Fibroblast of villous mesenchyme (primary cell): Measurements from ENCODE around the gene GIT2. TPM values are rescaled to one million over a fixed set of nuclear protein-coding genes. Genes with fewer than 3 reads are reported as not detected.

Source experiments
- DNase-seq: peaks from one replicate; pipeline ENCODE4 v3.0.0-alpha.2; 2010; ENCODE audit warnings: low read depth
- H3K4me3 ChIP-seq: 2 replicates; pipeline ENCODE4 v1.5.1; 2011; ENCODE audit warnings: low read depth, mild to moderate bottlenecking, low read length
- total RNA-seq: library from RNA; depleted of rRNA; stranded (reverse); fragments of >200 nt; gene quantifications from 2 replicates; pipeline ENCODE4 v1.2.3, GENCODE V29; 2012
- TF ChIP-seq, protein P1 (sequence below): IDR thresholded peaks from 2 replicates; pipeline ENCODE4 v1.5.1; 2012; ENCODE audit warnings: low read depth, mild to moderate bottlenecking, low read length; ENCODE audit not compliant: insufficient read depth

Gene GIT2
- total RNA-seq, 1 donor: 54.4 TPM

DNA sequence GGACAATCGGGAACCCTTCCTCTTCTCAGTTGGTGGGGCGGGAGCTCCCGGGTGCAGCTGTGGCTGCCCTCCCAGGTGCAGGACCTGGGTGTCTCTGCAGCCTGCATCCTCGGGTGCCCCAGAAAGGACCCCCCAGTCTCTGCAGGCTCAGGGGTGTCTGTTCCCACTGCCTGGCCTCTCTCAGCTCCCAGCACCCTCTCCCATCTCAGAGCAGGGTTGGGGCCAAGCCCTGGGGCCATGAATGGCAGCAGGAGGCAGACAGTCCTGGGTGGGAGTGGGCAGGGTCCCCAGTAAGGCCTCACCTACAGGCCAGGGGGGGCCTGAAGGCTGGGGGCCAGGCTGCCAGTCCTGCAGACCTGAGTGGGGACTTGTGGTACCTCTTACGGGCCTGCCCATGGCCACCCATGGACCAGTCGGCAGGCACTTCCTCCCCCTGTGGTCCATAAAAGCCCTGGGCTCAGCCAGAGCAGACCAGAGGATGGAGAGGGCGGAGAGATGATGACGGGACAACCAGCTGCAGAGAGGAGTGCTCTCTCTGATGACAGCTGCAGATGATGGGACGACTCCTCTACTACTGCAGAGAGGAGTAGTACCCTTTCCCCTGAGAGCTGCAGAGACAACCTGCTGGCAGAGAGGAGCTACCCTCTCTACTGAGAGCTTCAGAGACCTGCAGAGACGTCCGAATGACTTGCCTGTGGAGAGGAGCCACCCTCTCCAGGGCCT, 69.5 kb downstream of the GIT2 start:
- no peak overlapping the region for H3K4me3 ChIP-seq
- TF ChIP-seq, protein P1, sequence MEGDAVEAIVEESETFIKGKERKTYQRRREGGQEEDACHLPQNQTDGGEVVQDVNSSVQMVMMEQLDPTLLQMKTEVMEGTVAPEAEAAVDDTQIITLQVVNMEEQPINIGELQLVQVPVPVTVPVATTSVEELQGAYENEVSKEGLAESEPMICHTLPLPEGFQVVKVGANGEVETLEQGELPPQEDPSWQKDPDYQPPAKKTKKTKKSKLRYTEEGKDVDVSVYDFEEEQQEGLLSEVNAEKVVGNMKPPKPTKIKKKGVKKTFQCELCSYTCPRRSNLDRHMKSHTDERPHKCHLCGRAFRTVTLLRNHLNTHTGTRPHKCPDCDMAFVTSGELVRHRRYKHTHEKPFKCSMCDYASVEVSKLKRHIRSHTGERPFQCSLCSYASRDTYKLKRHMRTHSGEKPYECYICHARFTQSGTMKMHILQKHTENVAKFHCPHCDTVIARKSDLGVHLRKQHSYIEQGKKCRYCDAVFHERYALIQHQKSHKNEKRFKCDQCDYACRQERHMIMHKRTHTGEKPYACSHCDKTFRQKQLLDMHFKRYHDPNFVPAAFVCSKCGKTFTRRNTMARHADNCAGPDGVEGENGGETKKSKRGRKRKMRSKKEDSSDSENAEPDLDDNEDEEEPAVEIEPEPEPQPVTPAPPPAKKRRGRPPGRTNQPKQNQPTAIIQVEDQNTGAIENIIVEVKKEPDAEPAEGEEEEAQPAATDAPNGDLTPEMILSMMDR: no peak
- DNase-seq: no peak

DNA sequence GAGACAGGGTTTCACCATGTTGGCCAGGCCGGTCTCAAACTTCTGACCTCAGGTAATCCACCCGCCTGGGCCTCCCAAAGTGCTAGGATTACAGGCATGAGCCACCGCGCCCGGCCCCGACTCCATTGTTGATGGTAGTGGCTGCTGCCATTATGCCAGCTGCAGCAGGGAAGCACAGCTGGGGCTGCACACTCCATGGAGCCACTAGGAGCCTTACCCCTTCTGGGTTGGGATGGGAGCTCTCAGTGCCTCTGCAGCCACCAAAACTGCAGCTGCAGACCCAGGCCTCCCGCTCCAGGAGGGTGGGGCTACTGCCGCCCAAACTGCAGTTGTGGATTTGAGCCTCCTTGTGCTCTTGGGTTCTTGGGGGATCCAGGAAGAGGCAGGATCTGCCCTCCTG, 70.2 kb downstream of the GIT2 start:
- no peak for DNase-seq
- TF ChIP-seq, protein P1: no peak
- H3K4me3 ChIP-seq: no peak overlapping the region

DNA sequence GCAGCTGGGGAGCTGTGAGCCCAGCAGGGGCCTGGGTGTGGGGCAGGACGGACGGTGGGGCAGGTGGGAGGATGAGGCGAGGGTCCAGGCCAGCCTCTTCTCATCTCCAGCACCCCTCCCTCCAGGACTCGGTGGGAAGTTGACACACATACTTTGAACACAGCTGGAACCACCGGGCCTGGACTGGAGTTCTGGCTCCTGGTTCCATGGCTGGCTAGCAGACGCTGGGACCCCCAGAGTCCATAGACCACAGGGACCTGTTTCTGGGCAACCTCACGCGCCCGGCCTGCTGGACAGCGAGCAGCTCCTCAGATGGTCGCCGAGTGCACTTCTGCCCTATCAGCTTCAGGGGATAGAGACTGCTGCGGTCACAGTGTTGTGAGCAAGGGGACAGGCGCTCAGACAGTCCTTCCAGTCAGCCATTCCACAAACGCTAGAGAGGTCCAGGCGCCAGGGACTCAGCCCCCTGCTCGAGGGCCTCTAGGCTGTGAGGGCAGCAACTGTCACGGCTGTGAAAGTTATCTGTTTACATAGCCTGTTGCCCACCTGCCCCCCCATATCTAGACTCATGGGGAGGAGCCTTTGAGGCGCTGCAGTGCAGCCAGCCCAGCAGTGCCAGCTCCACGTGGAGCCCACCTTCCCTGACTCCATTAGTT, 70.9 kb downstream of the GIT2 start:
- DNase-seq: no peak
- TF ChIP-seq, protein P1: no peak
- H3K4me3 ChIP-seq: no peak overlapping the region

DNA sequence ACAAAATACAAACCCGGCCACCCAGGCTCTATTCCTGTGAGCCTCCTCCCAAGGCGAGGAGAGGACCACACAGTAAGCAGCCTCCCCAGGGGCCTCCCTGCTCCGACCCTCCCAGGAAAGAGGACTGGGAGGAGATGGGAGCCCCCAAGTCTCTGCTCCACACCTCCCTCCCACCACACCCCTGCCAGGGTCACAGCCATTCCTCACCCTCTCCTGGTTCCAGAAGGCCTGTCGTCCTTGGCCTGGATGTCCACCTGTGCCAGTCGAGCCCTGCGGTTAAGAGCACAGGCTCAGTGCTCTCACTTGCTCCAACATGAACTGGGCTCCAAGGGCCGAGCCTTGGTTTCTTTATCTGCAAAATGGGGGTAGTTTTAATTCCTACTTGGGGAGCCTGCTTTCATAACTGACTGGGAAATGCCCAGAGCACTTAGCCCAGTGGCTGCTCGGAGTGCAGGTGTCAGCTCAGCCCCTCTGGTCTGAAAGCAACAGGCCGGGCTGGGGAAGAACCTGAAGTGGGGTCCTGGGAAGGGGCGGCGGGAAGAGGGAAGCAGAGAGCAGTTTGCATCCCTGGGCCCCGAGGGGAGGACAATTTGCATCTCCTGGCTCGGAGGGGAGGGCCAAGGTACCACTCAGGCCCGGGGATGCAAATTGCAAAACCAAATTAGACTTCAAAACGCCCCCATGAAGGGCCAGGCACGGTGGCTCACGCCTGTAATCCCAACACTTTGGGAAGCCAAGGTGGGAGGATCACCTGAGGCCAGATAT, 72.5 kb downstream of the GIT2 start:
- DNase-seq: no peak
- TF ChIP-seq, protein P1: no peak

DNA sequence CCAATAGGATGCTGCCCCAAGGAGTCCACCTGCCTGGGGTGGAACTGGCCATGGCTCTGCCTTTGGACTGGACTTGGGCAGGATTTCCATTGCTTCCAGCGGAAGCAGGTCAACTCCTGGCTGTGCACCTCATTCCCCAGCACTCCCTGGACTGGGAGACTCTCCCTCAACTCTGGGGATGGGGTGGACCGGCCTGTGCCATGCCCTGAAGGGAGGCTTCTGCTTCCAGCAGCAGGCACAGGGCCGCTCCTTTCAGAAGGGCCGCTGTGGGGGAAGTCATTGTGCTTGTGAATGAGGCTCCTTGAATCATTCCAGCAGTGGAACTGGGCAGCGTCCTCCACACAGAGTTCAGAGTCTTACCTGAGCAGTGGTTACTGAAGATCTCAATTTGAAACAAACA, 73.1 kb downstream of the GIT2 start:
- no peak for DNase-seq
- TF ChIP-seq, protein P1: no peak
- no peak overlapping the region for H3K4me3 ChIP-seq

More for the DNA sequence above, 72.5 kb downstream of the GIT2 start:
- H3K4me3 ChIP-seq: no peak overlapping the region

DNA sequence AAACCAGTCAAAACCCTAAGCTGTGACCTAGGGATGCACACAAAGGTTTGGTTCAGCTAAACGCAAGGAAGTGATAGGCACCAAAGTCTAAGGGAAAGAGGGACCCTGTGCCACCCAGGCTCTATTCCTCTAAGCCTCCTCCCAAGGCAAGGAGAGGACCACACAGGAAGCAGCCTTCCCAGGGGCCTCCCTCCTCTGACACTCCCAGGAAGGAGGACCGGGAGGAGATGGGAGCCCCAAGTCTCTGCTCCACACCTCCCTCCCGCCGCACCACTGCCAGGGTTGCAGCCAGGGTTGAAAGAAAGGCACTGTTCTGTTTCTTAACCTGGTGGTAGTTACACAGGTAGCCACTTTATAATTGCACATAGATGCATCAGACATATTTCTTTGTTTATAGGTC, 74.2 kb downstream of the GIT2 start:
- no peak overlapping the region for H3K4me3 ChIP-seq
- TF ChIP-seq, protein P1: no peak
- no peak for DNase-seq
